Mucosa of stomach (tissue), 1 donor: ENCODE results near the gene ZNF804A.

ENCODE experiments used
- H3K27me3 ChIP-seq: one replicate; pipeline ENCODE4 v1.7.0; 2013; ENCODE audit warnings: mild to moderate bottlenecking, low read length; ENCODE audit not compliant: control insufficient read depth, insufficient read depth
- H3K36me3 ChIP-seq: one replicate; pipeline ENCODE4 v1.7.0; 2013; ENCODE audit warnings: low read length; ENCODE audit not compliant: control insufficient read depth, insufficient read depth
- H3K4me1 ChIP-seq: one replicate; pipeline ENCODE4 v1.7.0; 2013; ENCODE audit warnings: mild to moderate bottlenecking, low read length; ENCODE audit not compliant: control insufficient read depth, insufficient read depth
- H3K4me3 ChIP-seq: one replicate; pipeline ENCODE4 v1.7.0; 2013; ENCODE audit warnings: low read length
- H3K9ac ChIP-seq: one replicate; pipeline ENCODE4 v1.7.0; 2013; ENCODE audit warnings: mild to moderate bottlenecking, low read length, moderate library complexity
- H3K9me3 ChIP-seq: one replicate; pipeline ENCODE4 v1.7.0; 2013; ENCODE audit warnings: mild to moderate bottlenecking, low read length, moderate library complexity; ENCODE audit not compliant: control insufficient read depth
- donor health status: Pancreatic carcinoma.

ZNF804A gene

GRCh38 chr2:184780384-184780783 is 182.1 kb downstream of the ZNF804A start:
- Histone ChIP-seq H3K9ac (no peak overlapping the region), H3K4me3 (no peak overlapping the region), H3K36me3 (no peaks in the 10 kb centered on the region), H3K4me1 (no peaks in the 10 kb centered on the region), H3K9me3 (no peaks in the 10 kb centered on the region), H3K27me3 (no peaks in the 10 kb centered on the region)

- no peaks in the 10 kb centered on the region for H3K4me1 ChIP-seq
- H3K27me3 ChIP-seq = no peaks in the 10 kb centered on the region
- no peaks in the 10 kb centered on the region for H3K9me3 ChIP-seq
- H3K4me3 ChIP-seq = no peak overlapping the region
- no peaks in the 10 kb centered on the region for H3K36me3 ChIP-seq
- H3K9ac ChIP-seq = no peak overlapping the region
These were observed 182.6 kb downstream of the ZNF804A start for GRCh38 chr2:184780944-184781343.

DNA sequence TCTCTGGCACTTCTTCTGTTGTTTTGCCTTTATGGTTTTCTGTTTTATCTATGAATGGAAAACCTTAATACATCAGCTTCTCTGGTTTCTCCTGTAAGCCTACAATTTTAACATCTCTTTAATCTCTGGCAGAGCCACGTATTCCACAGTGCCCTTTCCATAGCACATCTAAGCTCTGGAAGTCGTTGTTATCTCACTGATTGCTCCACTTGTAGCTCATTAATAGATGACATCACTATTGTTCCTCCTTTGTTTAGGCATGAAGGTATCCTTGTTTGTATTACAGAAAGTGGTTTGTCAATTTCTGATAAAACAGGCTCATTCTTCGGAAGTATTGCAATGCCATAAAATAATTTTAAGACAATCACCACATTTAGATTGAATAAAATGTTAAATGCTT is 185.2 kb downstream of the ZNF804A start:
- no peaks in the 10 kb centered on the region for H3K4me1 ChIP-seq
- H3K9me3 ChIP-seq = no peaks in the 10 kb centered on the region
- H3K27me3 ChIP-seq = no peaks in the 10 kb centered on the region
- H3K9ac ChIP-seq = no peak overlapping the region
- H3K36me3 ChIP-seq = no peaks in the 10 kb centered on the region
- no peak overlapping the region for H3K4me3 ChIP-seq

DNA sequence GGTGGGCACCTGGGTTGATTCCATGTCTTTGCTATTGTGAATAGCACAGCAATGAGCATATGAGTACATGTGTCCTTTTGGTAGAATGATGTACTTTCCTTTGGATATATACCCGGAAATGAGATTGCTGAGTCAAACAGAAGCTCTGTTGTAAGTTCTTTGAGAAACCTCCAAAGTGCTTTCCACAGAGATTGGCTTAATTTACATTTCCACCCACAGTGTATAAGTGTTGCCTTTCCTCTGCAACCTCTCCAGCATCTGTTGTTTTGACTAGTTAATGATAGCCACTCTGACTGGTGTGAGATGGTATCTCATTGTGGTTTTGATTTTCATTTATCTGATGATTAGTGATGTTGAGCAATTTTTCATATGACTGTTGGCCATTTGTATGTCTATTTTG is 194.8 kb downstream of the ZNF804A start:
- no peaks in the 10 kb centered on the region for H3K9me3 ChIP-seq
- H3K27me3 ChIP-seq = no peaks in the 10 kb centered on the region
- H3K36me3 ChIP-seq = no peaks in the 10 kb centered on the region
- H3K4me3 ChIP-seq = no peak overlapping the region
- no peak overlapping the region for H3K9ac ChIP-seq
- no peaks in the 10 kb centered on the region for H3K4me1 ChIP-seq

- H3K36me3 ChIP-seq = no peaks in the 10 kb centered on the region
These were observed 201.1 kb downstream of the ZNF804A start for GRCh38 chr2:184799379-184799778.

GRCh38 chr2:184814421-184814820 is 216.1 kb downstream of the ZNF804A start:
- H3K9ac ChIP-seq = no peak overlapping the region
- H3K9me3 ChIP-seq = no peaks in the 10 kb centered on the region
- no peak overlapping the region for H3K4me3 ChIP-seq
- no peaks in the 10 kb centered on the region for H3K27me3 ChIP-seq
- no peaks in the 10 kb centered on the region for H3K4me1 ChIP-seq
- no peaks in the 10 kb centered on the region for H3K36me3 ChIP-seq

More at GRCh38 chr2:184799379-184799778, 201.1 kb downstream of the ZNF804A start:
- no peaks in the 10 kb centered on the region for H3K4me1 ChIP-seq
- no peaks in the 10 kb centered on the region for H3K9me3 ChIP-seq
- no peak overlapping the region for H3K9ac ChIP-seq
- no peaks in the 10 kb centered on the region for H3K27me3 ChIP-seq
- no peak overlapping the region for H3K4me3 ChIP-seq

DNA sequence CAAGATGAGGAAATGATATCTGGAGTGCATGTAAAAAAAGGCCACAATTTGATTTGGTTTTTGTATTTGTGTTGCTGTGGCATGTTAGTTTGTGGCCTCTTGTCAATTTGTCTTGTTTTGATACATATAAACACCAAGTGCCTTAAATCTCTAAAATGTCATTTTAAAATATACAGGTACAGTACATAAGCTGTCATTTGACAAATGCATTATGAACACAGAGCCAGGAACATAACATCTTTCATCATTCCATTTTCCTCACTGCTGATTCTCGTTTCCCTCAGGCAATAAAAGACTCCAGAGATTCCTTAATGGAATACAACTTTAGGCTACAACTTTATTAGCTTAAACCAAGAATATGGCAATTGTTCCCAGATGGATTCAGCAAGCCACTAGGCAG is 217.5 kb downstream of the ZNF804A start:
- no peak overlapping the region for H3K4me3 ChIP-seq
- H3K9me3 ChIP-seq = no peaks in the 10 kb centered on the region
- H3K36me3 ChIP-seq = no peaks in the 10 kb centered on the region
- no peaks in the 10 kb centered on the region for H3K4me1 ChIP-seq
- no peaks in the 10 kb centered on the region for H3K27me3 ChIP-seq
- H3K9ac ChIP-seq = no peak overlapping the region

- no peak overlapping the region for H3K4me3 ChIP-seq
- H3K9me3 ChIP-seq = no peaks in the 10 kb centered on the region
- H3K9ac ChIP-seq = no peak overlapping the region
- H3K36me3 ChIP-seq = no peaks in the 10 kb centered on the region
- H3K4me1 ChIP-seq = no peaks in the 10 kb centered on the region
- H3K27me3 ChIP-seq = no peaks in the 10 kb centered on the region
These were observed 226.3 kb downstream of the ZNF804A start for GRCh38 chr2:184824597-184824996.

GRCh38 chr2:184830531-184830930 is 232.2 kb downstream of the ZNF804A start:
- Histone ChIP-seq H3K4me3 (no peak overlapping the region), H3K9ac (no peak overlapping the region), H3K27me3 (no peaks in the 10 kb centered on the region), H3K9me3 (no peaks in the 10 kb centered on the region), H3K4me1 (no peaks in the 10 kb centered on the region), H3K36me3 (no peaks in the 10 kb centered on the region)

DNA sequence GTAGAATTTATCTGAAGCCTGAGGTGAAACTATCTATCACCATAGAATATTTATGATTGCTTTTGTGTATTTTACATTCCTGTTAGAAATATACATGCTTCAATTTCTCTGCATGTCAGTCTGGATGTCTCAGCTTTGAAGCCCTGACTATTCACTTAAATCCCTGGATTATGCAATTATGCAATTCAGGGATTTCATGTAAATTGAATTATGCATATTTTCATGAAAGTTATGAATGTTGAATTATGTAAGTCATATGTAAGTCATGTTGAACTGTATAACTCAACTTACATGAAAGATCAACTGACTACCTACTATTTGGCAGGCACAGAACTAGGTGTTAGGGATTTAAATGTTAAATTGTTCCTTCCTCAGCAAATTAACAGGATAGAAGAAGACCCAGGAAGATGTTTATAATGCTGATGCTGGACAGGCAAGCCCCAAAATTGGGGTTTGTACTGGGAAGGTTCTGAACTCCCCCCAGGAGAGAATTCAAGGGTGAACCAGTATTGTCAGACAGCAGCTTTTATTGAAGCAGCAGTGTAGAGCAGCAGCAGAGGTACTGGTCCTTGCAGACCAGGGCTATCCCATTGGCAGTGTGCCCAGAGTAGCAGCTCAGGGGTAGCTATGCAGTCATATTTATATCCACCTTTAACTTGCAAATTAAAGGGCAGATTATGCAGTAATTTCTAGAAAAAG is 236.5 kb downstream of the ZNF804A start:
- no peak overlapping the region for H3K9ac ChIP-seq
- no peaks in the 10 kb centered on the region for H3K27me3 ChIP-seq
- H3K4me1 ChIP-seq = no peaks in the 10 kb centered on the region
- no peaks in the 10 kb centered on the region for H3K36me3 ChIP-seq
- no peaks in the 10 kb centered on the region for H3K9me3 ChIP-seq
- H3K4me3 ChIP-seq = no peak overlapping the region

DNA sequence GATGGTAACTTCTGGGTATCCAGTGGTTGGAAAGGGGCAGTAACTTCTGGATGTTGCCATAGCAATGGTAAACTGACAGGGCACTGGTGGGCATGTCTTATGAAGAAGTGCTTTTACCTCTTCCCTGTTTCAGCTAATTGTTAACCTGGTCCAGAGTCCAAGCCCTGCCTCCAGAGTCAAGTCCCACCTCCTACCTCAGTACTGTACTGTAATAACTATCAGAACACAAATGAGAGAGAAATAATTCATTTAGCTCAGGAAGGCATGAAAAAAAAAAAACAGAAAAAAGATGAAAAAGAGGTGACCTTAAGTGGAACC is 237.0 kb downstream of the ZNF804A start:
- Histone ChIP-seq H3K4me3 (no peak overlapping the region), H3K9ac (no peak overlapping the region), H3K27me3 (no peaks in the 10 kb centered on the region), H3K9me3 (no peaks in the 10 kb centered on the region), H3K36me3 (no peaks in the 10 kb centered on the region), H3K4me1 (no peaks in the 10 kb centered on the region)

- Histone ChIP-seq H3K4me1 (no peaks in the 10 kb centered on the region), H3K36me3 (no peaks in the 10 kb centered on the region), H3K27me3 (no peaks in the 10 kb centered on the region), H3K4me3 (no peak overlapping the region), H3K9ac (no peak overlapping the region), H3K9me3 (no peaks in the 10 kb centered on the region)
These were observed 249.0 kb downstream of the ZNF804A start for GRCh38 chr2:184847331-184847730.

DNA sequence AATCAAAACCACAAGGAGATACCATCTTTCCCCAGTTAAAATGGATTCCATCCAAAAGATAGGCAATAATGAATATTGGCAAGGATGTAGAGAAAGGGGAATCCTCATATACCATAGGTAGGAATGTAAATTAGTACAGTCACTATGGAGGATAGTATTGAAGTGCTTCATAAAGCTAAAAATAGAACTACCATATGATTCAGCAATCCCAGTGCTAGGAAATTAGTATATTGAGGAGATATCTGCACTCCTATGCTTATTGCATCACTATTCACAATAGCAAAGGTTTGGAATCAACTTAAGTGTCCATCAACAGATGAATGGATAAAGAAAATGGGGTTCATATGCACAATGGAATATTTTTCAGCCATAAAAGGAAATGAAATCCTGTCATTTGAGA is 251.2 kb downstream of the ZNF804A start:
- no peaks in the 10 kb centered on the region for H3K36me3 ChIP-seq
- H3K4me1 ChIP-seq = no peaks in the 10 kb centered on the region
- no peaks in the 10 kb centered on the region for H3K9me3 ChIP-seq

More for the DNA sequence above, 251.2 kb downstream of the ZNF804A start:
- Histone ChIP-seq H3K27me3 (no peaks in the 10 kb centered on the region), H3K9ac (no peak overlapping the region), H3K4me3 (no peak overlapping the region)
